ENCODE data around the gene SDR39U1. TPM values are rescaled to one million over a fixed set of nuclear protein-coding genes. Genes with fewer than 3 reads are reported as not detected.

The SDR39U1 gene
- total RNA-seq, 1 experiment from 2014 or later, result 24.7 TPM

DNA sequence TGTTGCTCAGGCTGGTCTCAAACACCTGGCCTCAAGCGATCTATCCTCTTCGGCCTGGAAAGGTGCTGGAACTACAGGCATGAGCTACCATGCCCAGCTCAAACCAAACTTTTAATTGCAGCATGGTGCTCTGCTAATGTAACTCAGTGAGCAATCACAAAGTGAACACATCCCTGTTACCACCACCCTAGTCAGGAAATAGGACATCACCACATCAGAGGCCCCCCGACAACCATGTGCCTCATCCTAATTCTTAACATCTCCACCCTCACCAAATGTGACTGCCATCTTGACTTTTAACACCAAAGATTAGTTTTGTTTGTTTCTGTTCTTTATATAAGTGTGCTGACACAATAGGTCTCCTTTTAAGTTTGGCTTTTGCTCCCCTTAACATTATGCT, 22.8 kb upstream of the SDR39U1 start:
- H3K9ac ChIP-seq (ENCODE audit: low read length), result no peak overlapping the region
- H3K9me2 ChIP-seq (replicated peaks; ENCODE audit: low read length), result 0 out of 2 replicates have a peak, but pooled peaks cover 2% of the 10 kb centered on the region
- no peaks in the 10 kb centered on the region for H3K27me3 ChIP-seq (ENCODE audit: low read length)
- H3F3A ChIP-seq (ENCODE audit: low read length, unreplicated experiment), result peaks cover 7% of the 10 kb centered on the region
- ChIA-PET POLR2A (ENCODE audit: unreplicated experiment) (no interaction called here), CTCF (interaction anchor here (0.7 kb wide), 1 partner anchor 34 kb away, joined by 7 read pairs; no protein-coding TSS in a partner anchor)
- intact Hi-C loops (cut with micrococcal nuclease), result no loop called here
- no peaks in the 10 kb centered on the region for H3K36me3 ChIP-seq (ENCODE audit: low read depth, low read length)
- no TSS peak for BruUV-seq (replicated peaks)
- no peak overlapping the region for H2AFZ ChIP-seq (ENCODE audit: low read length)
- H4K20me1 ChIP-seq (ENCODE audit: low read length), result no peaks in the 10 kb centered on the region
- H3K4me3 ChIP-seq (ENCODE audit: low read length), result no peak overlapping the region
- TF ChIP-seq, protein P1, sequence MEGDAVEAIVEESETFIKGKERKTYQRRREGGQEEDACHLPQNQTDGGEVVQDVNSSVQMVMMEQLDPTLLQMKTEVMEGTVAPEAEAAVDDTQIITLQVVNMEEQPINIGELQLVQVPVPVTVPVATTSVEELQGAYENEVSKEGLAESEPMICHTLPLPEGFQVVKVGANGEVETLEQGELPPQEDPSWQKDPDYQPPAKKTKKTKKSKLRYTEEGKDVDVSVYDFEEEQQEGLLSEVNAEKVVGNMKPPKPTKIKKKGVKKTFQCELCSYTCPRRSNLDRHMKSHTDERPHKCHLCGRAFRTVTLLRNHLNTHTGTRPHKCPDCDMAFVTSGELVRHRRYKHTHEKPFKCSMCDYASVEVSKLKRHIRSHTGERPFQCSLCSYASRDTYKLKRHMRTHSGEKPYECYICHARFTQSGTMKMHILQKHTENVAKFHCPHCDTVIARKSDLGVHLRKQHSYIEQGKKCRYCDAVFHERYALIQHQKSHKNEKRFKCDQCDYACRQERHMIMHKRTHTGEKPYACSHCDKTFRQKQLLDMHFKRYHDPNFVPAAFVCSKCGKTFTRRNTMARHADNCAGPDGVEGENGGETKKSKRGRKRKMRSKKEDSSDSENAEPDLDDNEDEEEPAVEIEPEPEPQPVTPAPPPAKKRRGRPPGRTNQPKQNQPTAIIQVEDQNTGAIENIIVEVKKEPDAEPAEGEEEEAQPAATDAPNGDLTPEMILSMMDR (conservative IDR thresholded peaks at IDR 0.05; ENCODE audit: low read depth, low read length), result no peak
- H3K79me2 ChIP-seq (ENCODE audit: low read length), result no peaks in the 10 kb centered on the region
- DNase-seq (no peak), ATAC-seq (no peak)
- no peak overlapping the region for H3K27ac ChIP-seq (ENCODE audit: low read length)
- no peaks in the 10 kb centered on the region for H3K9me3 ChIP-seq (ENCODE audit: low read length)
- no peak overlapping the region for H3K4me2 ChIP-seq (ENCODE audit: low read length)
- peaks cover 18% of the 10 kb centered on the region for H3K4me1 ChIP-seq (ENCODE audit: insufficient read depth, low read length)

DNA sequence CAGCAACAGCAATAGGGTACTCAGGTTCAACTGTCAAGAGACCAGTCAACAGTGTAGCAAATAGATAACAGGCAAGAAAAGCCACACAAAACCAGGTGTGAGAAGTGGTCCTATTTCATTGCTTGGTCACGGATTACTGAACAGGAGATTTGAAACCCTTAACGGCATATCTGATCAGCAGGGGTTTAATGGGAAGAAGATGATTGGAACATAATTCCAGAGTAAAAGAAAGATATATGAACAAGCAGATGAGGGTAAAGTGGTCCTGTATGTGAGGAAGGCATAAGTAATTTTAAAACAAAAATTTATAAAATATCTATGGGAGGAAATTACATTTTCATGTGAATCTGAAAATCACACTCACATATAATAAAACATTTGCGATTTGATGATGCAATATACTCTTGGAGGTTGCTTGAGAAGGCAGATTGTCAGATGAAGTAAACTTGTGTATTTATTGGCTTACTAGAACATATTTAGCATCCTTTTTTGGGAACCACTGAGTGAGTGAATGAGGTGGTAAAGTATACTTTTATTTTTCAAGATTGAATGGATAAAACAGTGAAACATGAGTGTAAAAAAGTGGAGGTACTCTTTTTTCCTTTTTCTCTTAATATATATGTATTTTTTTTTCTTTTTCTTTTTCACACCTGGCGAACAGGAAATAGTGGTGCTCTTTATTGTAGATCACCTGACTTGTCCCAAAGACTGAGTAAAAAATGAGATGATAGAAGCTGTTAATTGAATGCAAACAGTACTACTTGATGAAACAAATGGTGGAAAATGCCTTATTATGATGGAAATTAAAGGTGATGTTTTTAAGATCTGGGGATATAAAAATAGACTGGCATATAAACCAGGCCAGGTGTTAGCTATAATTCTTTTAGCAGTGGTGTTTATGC, 21.6 kb upstream of the SDR39U1 start:
- no peak overlapping the region for H3K27ac ChIP-seq (ENCODE audit: low read length)
- no peak overlapping the region for H3K4me3 ChIP-seq (ENCODE audit: low read length)
- 0 out of 2 replicates have a peak, but pooled peaks cover 3% of the 10 kb centered on the region for H3K9me2 ChIP-seq (replicated peaks; ENCODE audit: low read length)
- POLR2A ChIA-PET (ENCODE audit: unreplicated experiment), result no interaction called here
- no peaks in the 10 kb centered on the region for H4K20me1 ChIP-seq (ENCODE audit: low read length)
- no TSS peak for BruUV-seq (replicated peaks)
- H3K27me3 ChIP-seq (ENCODE audit: low read length), result no peaks in the 10 kb centered on the region
- DNase-seq (no peak), ATAC-seq (no peak)
- peaks cover 23% of the 10 kb centered on the region for H3K4me1 ChIP-seq (ENCODE audit: insufficient read depth, low read length)
- no peak overlapping the region for H3K4me2 ChIP-seq (ENCODE audit: low read length)
- peaks cover 7% of the 10 kb centered on the region for H3F3A ChIP-seq (ENCODE audit: low read length, unreplicated experiment)
- intact Hi-C loops (cut with micrococcal nuclease), result no loop called here
- TF ChIP-seq EZH2 (IDR thresholded peaks at IDR 0.05; ENCODE audit: low read length, unreplicated experiment) (no peak), EZH2phosphoT487 (IDR thresholded peaks at IDR 0.05; ENCODE audit: borderline replicate concordance, low read length) (no peak)
- TF ChIP-seq, protein P1 (conservative IDR thresholded peaks at IDR 0.05; ENCODE audit: low read depth, low read length), result no peak
- no peaks in the 10 kb centered on the region for H3K36me3 ChIP-seq (ENCODE audit: low read depth, low read length)
- H2AFZ ChIP-seq (ENCODE audit: low read length), result no peak overlapping the region
- no peaks in the 10 kb centered on the region for H3K79me2 ChIP-seq (ENCODE audit: low read length)
- no peak overlapping the region for H3K9ac ChIP-seq (ENCODE audit: low read length)
- H3K9me3 ChIP-seq (ENCODE audit: low read length), result no peaks in the 10 kb centered on the region
- CTCF ChIA-PET, result interaction anchor here (0.7 kb wide), 1 partner anchor 33 kb away, joined by 7 read pairs; no protein-coding TSS in a partner anchor

Measured in PC-3 (cell line).